GM12878 (cell line): ENCODE results near the gene CXXC5. TPM values are rescaled to one million over a fixed set of nuclear protein-coding genes. Genes with fewer than 3 reads are reported as not detected.

Experiments
- ATAC-seq: fragments of 200-7000 bp; cut with Tn5 transposase; 3 replicates; pipeline ENCODE4 v1.9.1; 2020; ENCODE audit warnings: mild to moderate bottlenecking, moderate library complexity
- BruUV-seq: library from RNA; stranded (reverse); fragments of 400-500 nt; replicated peaks from 2 replicates; lab custom pipeline; 2021; lab: Mats Ljungman, UMichigan
- CTCF ChIA-PET: fragments of 300-600 bp; sonication (Branson Sonifier 250); formaldehyde crosslinking; extraction: SDS; loops from one replicate; lab custom pipeline; 2021; ENCODE audit warnings: inconsistent platforms; lab: Yijun Ruan, JAX
- POLR2A ChIA-PET: fragments of 350-600 bp; formaldehyde crosslinking; extraction: SDS; loops from one replicate; lab custom pipeline; 2021; ENCODE audit warnings: inconsistent platforms; lab: Charles Lee
- RAD21 ChIA-PET: fragments of 300-600 bp; sonication (Branson Sonifier 250); formaldehyde crosslinking; loops from one replicate; lab custom pipeline; 2023; ENCODE audit warnings: antibody characterized with exemption; ENCODE audit not compliant: unreplicated experiment; lab: Charles Lee
- SMC1A ChIA-PET: fragments of 300-600 bp; sonication (Branson Sonifier 250); formaldehyde crosslinking; loops from one replicate; lab custom pipeline; 2023; ENCODE audit not compliant: unreplicated experiment, uncharacterized antibody; lab: Charles Lee
- DNase-seq: peaks from one replicate; pipeline ENCODE4 v3.0.0-alpha.2; 2011; ENCODE audit warnings: low read depth, low spot score
- FAIRE-seq: peaks from 3 replicates; lab custom pipeline; 2011; peaks lifted over from hg19 to GRCh38; lab: Jason Lieb, UNC
- H2AFZ ChIP-seq: 2 replicates; pipeline ENCODE4 v1.6.0; 2011; ENCODE audit warnings: low read depth, low read length, control low read depth; ENCODE audit not compliant: control insufficient read depth
- H3K27ac ChIP-seq: 2 replicates; pipeline ENCODE4 v1.5.1; 2011; ENCODE audit warnings: control low read depth; ENCODE audit not compliant: control insufficient read depth, insufficient read depth
- H3K27me3 ChIP-seq, 2 experiments: replicated peaks in 1 of 2; 2 replicates each; pipeline versions ENCODE4 v1.6.0 to v1.6.1; 2011; ENCODE audit warnings: low read length in 1 of 2; ENCODE audit not compliant: control insufficient read depth in 2 of 2, insufficient read depth in 2 of 2
- H3K36me3 ChIP-seq, 2 experiments: 2 replicates each; pipeline ENCODE4 v1.5.1; 2011; ENCODE audit warnings: low read length in 1 of 2; ENCODE audit not compliant: control insufficient read depth in 2 of 2, insufficient read depth in 2 of 2
- H3K4me1 ChIP-seq: 2 replicates; pipeline ENCODE4 v1.6.1; 2011; ENCODE audit warnings: mild to moderate bottlenecking, low read length, moderate library complexity, mixed read lengths; ENCODE audit not compliant: control insufficient read depth, insufficient read depth
- H3K4me2 ChIP-seq: 2 replicates; pipeline ENCODE4 v1.6.0; 2011; ENCODE audit warnings: control low read depth; ENCODE audit not compliant: control insufficient read depth, insufficient read depth
- H3K4me3 ChIP-seq: fragments of 200-600 bp; sonication (generic); 2 replicates; pipeline ENCODE4 v1.5.1; 2016
- H3K79me2 ChIP-seq: 2 replicates; pipeline ENCODE4 v1.6.0; 2011; ENCODE audit warnings: low read length; ENCODE audit not compliant: control insufficient read depth, insufficient read depth
- H3K9ac ChIP-seq: 2 replicates; pipeline ENCODE4 v1.8.0; 2011; ENCODE audit warnings: low read length, control low read depth, mixed read lengths; ENCODE audit not compliant: control insufficient read depth, insufficient read depth
- H3K9me3 ChIP-seq: replicated peaks from 3 replicates; pipeline ENCODE4 v1.5.1; 2011; ENCODE audit warnings: mild to moderate bottlenecking, low read length; ENCODE audit not compliant: control insufficient read depth, insufficient read depth
- H4K20me1 ChIP-seq: 2 replicates; pipeline ENCODE4 v1.6.0; 2011; ENCODE audit not compliant: control insufficient read depth, insufficient read depth
- ATF7 ChIP-seq: fragments of 450-650 bp; IDR thresholded peaks from 2 replicates; pipeline ENCODE4 v1.6.1; 2016; ENCODE audit warnings: low read depth, mild to moderate bottlenecking
- CREM ChIP-seq: IDR thresholded peaks from 2 replicates; pipeline ENCODE4 v1.6.1; 2014; ENCODE audit warnings: antibody characterized with exemption, low read depth
- EED ChIP-seq: sonication (generic); IDR thresholded peaks from 2 replicates; pipeline ENCODE4 v1.6.1; 2016; ENCODE audit warnings: antibody characterized with exemption, low read depth
- ELK1 ChIP-seq: IDR thresholded peaks from 2 replicates; pipeline ENCODE4 v1.6.1; 2012; ENCODE audit warnings: low read depth, low read length, improper control_type of control experiment
- ETV6 ChIP-seq, 2 experiments: fragments of 450-650 bp in 1 of 2; IDR thresholded peaks in 1 of 2; conservative IDR thresholded peaks in 1 of 2; 2 replicates each; pipeline ENCODE4 v1.6.1; 2014; ENCODE audit warnings: antibody characterized with exemption in 1 of 2, borderline replicate concordance in 1 of 2, low read depth in 1 of 2, mild to moderate bottlenecking in 1 of 2, moderate library complexity in 1 of 2
- GABPA ChIP-seq: IDR thresholded peaks from 2 replicates; pipeline ENCODE4 v1.6.1; 2014; ENCODE audit warnings: antibody characterized with exemption, low read depth, mild to moderate bottlenecking, inconsistent platforms
- HDGF ChIP-seq: fragments of 450-650 bp; IDR thresholded peaks from 2 replicates; pipeline ENCODE4 v1.6.1; 2016; ENCODE audit warnings: antibody characterized with exemption
- JUNB ChIP-seq: IDR thresholded peaks from 2 replicates; pipeline ENCODE4 v1.6.1; 2016; ENCODE audit warnings: antibody characterized with exemption, mild to moderate bottlenecking
- MTA2 ChIP-seq: fragments of 450-650 bp; IDR thresholded peaks from 2 replicates; pipeline ENCODE4 v1.6.1; 2016; ENCODE audit warnings: low read depth, mild to moderate bottlenecking, moderate library complexity
- NBN ChIP-seq: fragments of 450-650 bp; IDR thresholded peaks from 2 replicates; pipeline ENCODE4 v1.6.1; 2016
- NFYA ChIP-seq: IDR thresholded peaks from 2 replicates; pipeline ENCODE4 v1.6.1; 2011; ENCODE audit warnings: low read depth, mild to moderate bottlenecking, low read length, improper control_type of control experiment, borderline replicate concordance
- PKNOX1 ChIP-seq: fragments of 450-650 bp; IDR thresholded peaks from 2 replicates; pipeline ENCODE4 v1.6.1; 2016; ENCODE audit warnings: mild to moderate bottlenecking
- SIN3A ChIP-seq: IDR thresholded peaks from 2 replicates; pipeline ENCODE4 v1.6.1; 2012; ENCODE audit warnings: low read depth, low read length, improper control_type of control experiment
- SUZ12 ChIP-seq: fragments of 200-600 bp; sonication (generic); IDR thresholded peaks from one replicate; pipeline ENCODE4 v1.6.1; 2018; ENCODE audit warnings: antibody characterized with exemption, mild to moderate bottlenecking; ENCODE audit not compliant: unreplicated experiment
- TCF7 ChIP-seq: IDR thresholded peaks from 2 replicates; pipeline ENCODE4 v1.6.1; 2014; ENCODE audit warnings: antibody characterized with exemption, borderline replicate concordance
- ZBED1 ChIP-seq: IDR thresholded peaks from 2 replicates; pipeline ENCODE4 v1.6.1; 2016; ENCODE audit warnings: borderline replicate concordance
- ZNF207 ChIP-seq: fragments of 450-650 bp; IDR thresholded peaks from 2 replicates; pipeline ENCODE4 v1.6.1; 2014; ENCODE audit warnings: antibody characterized with exemption, mild to moderate bottlenecking, borderline replicate concordance
- WGBS: methylation state at CpG from one replicate; pipeline ENCODE4 v1.1.6; 2016; ENCODE audit warnings: low lambda C conversion rate; ENCODE audit not compliant: insufficient replicate concordance, insufficient coverage; ENCODE audit errors: missing lambda C conversion rate; 5-methylcytosine and 5-hydroxymethylcytosine counted together
- in situ Hi-C: fragments of 300-500 bp; cut with MboI; formaldehyde crosslinking; loops from 9 replicates; pipeline ENCODE4 v1.14.3; 2018; ENCODE audit warnings: mixed read lengths
- intact Hi-C: fragments of 100-400 bp; cut with micrococcal nuclease; formaldehyde crosslinking; loops from one replicate; pipeline ENCODE4 v1.14.2; 2022; ENCODE audit not compliant: unreplicated experiment
- polyA plus RNA-seq, 11 experiments: library from polyadenylated mRNA; depleted of rRNA in 4 of 11; unstranded in 6 of 11; stranded (reverse) in 5 of 11; fragments of >200 nt; fragmentation: Nextera tagmentation in 4 of 11; fragmentation: Illumina TruSeq in 1 of 11; extraction: Ambion mirVana in 4 of 11; extraction: Trizol in 1 of 11; gene quantifications; 1 replicate in 1 of 11; 2 replicates in 10 of 11; pipeline versions ENCODE4 v1.2.1 to v1.2.3, GENCODE V29; 2011 to 2016; ENCODE audit warnings: inconsistent platforms in 2 of 11, missing spikeins in 2 of 11, low read depth in 1 of 11
- total RNA-seq, 4 experiments: library from RNA; depleted of rRNA in 3 of 4; stranded (reverse); fragments of >200 nt in 3 of 4; fragmentation: Illumina TruSeq in 1 of 4; extraction: Trizol in 1 of 4; gene quantifications; 2 replicates each; pipeline versions ENCODE4 v1.2.1 to v1.2.3, GENCODE V29; 2013 to 2021
- TF ChIP-seq, protein P1 (sequence below): fragments of 450-650 bp; IDR thresholded peaks from 2 replicates; pipeline ENCODE4 v1.6.1; 2017; ENCODE audit warnings: mild to moderate bottlenecking

CXXC5 gene
- total and polyA plus RNA-seq, 10 of the 15 experiments (the other 5 are each of a cell fraction or from before 2014, with no cell fraction given), result 1.8 to 90.8 (median 40.7) TPM

- TF ChIP-seq ELK1 (no peak), ZNF207 (no peak), NFYA (no peak)
- TF ChIP-seq, protein P1, sequence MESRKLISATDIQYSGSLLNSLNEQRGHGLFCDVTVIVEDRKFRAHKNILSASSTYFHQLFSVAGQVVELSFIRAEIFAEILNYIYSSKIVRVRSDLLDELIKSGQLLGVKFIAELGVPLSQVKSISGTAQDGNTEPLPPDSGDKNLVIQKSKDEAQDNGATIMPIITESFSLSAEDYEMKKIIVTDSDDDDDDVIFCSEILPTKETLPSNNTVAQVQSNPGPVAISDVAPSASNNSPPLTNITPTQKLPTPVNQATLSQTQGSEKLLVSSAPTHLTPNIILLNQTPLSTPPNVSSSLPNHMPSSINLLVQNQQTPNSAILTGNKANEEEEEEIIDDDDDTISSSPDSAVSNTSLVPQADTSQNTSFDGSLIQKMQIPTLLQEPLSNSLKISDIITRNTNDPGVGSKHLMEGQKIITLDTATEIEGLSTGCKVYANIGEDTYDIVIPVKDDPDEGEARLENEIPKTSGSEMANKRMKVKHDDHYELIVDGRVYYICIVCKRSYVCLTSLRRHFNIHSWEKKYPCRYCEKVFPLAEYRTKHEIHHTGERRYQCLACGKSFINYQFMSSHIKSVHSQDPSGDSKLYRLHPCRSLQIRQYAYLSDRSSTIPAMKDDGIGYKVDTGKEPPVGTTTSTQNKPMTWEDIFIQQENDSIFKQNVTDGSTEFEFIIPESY, result no peak
These were observed 11.8 kb upstream of the CXXC5 start (continued) for GRCh38 chr5:139636207-139636792.

DNA sequence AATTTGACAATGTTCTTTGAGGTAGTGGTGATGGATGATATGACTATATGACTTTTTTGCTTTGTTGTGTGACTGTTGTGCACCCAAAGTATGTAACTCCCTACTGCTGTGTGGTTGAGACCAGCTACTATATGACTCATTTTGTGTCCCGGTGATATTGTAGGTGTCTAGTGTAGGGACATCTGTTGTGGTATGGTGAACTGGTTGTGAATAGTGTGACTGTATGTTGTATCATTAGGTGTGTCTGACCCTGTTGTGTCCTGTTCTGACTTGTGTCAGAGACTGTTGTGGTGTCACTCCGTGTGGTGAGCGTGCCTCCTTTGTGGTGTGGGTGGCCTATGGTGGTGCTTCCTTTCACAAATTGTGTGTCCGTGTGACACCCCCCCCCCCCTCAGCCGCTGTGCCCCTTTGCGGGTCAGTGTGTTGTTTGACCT is 11.2 kb upstream of the CXXC5 start:
- Histone ChIP-seq H3K4me1 (peaks cover 65% of the 10 kb centered on the region), H4K20me1 (no peaks in the 10 kb centered on the region), H3K4me2 (peak overlapping the region; percentile 98), H3K9me3 (no peaks in the 10 kb centered on the region), H3K79me2 (peaks cover 4% of the 10 kb centered on the region), H3K4me3 (peak overlapping the region; percentile 27), H3K27me3 (no peaks in the 10 kb centered on the region), H3K27ac (peak overlapping the region; percentile 97), H3K9ac (peak overlapping the region; percentile 76), H2AFZ (no peak overlapping the region; the same call in 1 of the 2 replicates), H3K36me3 (peaks cover 0 to 4% of the 10 kb centered on the region in 2 experiments; a peak in 1 of 4 replicates)
- peak; percentile 80 for DNase-seq
- in situ Hi-C loops (no loop called here), intact Hi-C loops (loop anchor here (1.0 to 10.0 kb wide), 6 partner anchors 11 to 328 kb away; partner anchors contain the start of gene CXXC5)
- ChIA-PET CTCF (interaction anchor here (1.6 to 9.9 kb wide), 10 partner anchors 14 to 139 kb away, joined by 3 to 335 read pairs (median 22); partner anchors contain the start of gene CXXC5), POLR2A (interaction anchor here (0.6 to 9.8 kb wide), 10 partner anchors 9 to 110 kb away, joined by 3 to 163 read pairs (median 23); partner anchors contain the start of gene CXXC5), RAD21 (interaction anchor here (0.9 to 9.2 kb wide), 16 partner anchors 8 to 200 kb away, joined by 3 to 265 read pairs (median 6); partner anchors contain the start of gene CXXC5), SMC1A (interaction anchor here (0.8 to 12.2 kb wide), 15 partner anchors 14 to 247 kb away, joined by 3 to 212 read pairs (median 13); partner anchors contain the start of genes CXXC5 and MZB1)
- no TSS peak for BruUV-seq
- 0% methylated on average over 6 of the region's 6 CpGs for WGBS
- peak; percentile 53 for ATAC-seq
- FAIRE-seq, result peak; percentile 62
- TF ChIP-seq TCF7 (0 out of 2 replicates have a peak, but pooled peaks have one; percentile 74), GABPA (no peak), SUZ12 (no peak), ZBED1 (peak; percentile 85; the same call in 1 of the 2 replicates), EED (no peak), HDGF (peak; percentile 59; the same call in 1 of the 2 replicates), MTA2 (peak; percentile 59; the same call in 1 of the 2 replicates), ETV6 (conservative IDR thresholded peaks at IDR 0.05 in 1 of 2, IDR thresholded peaks at IDR 0.05 in 1 of 2; ENCODE audit: borderline replicate concordance in 1 of 2, low read depth in 1 of 2) (peak in 1 of 2 experiments; percentile 60; a peak in 1 of 4 replicates), JUNB (peak; percentile 86), CREM (peak; percentile 75), SIN3A (no peak), PKNOX1 (0 out of 2 replicates have a peak, but pooled peaks have one; percentile 6), ATF7 (peak; percentile 70), NBN (peak; percentile 83)
